Stimulated activated CD8-positive, alpha-beta memory T cell treated with anti-CD3 and anti-CD28 coated beads, Interleukin-15, amount 100 ng/mL, for 1 hour (primary cell): ENCODE results near the gene FHIT.

Experiments used
- DNase-seq: peaks from one replicate; pipeline ENCODE4 v3.0.0-alpha.2; 2020; ENCODE audit warnings: low read depth

Gene FHIT

GRCh38 chr3:60325610-60326170, 925.6 kb downstream of the FHIT start:
- no peak for DNase-seq

GRCh38 chr3:60323651-60324050, 927.6 kb downstream of the FHIT start:
- no peak for DNase-seq

GRCh38 chr3:60323180-60323579, 928.1 kb downstream of the FHIT start:
- no peak for DNase-seq

GRCh38 chr3:60322298-60322856, 928.9 kb downstream of the FHIT start:
- DNase-seq: no peak

GRCh38 chr3:60319179-60319858, 931.9 kb downstream of the FHIT start:
- no peak for DNase-seq

- DNase-seq: no peak
These were observed 935.0 kb downstream of the FHIT start for GRCh38 chr3:60316121-60316797.

GRCh38 chr3:60313951-60314461, 937.2 kb downstream of the FHIT start:
- no peak for DNase-seq

- DNase-seq: no peak
These were observed 937.9 kb downstream of the FHIT start for GRCh38 chr3:60313231-60313798.

- DNase-seq: no peak
These were observed 941.5 kb downstream of the FHIT start for GRCh38 chr3:60309539-60310268.

GRCh38 chr3:60308808-60309207, 942.4 kb downstream of the FHIT start:
- DNase-seq: no peak

GRCh38 chr3:60307562-60308199, 943.6 kb downstream of the FHIT start:
- DNase-seq: no peak

GRCh38 chr3:60304112-60304511, 947.1 kb downstream of the FHIT start:
- DNase-seq: no peak

- no peak for DNase-seq
These were observed 948.1 kb downstream of the FHIT start for GRCh38 chr3:60303160-60303559.

- DNase-seq: no peak
These were observed 950.1 kb downstream of the FHIT start for GRCh38 chr3:60301142-60301541.

GRCh38 chr3:60298141-60298540, 953.1 kb downstream of the FHIT start:
- DNase-seq: no peak

- DNase-seq: no peak
These were observed 957.1 kb downstream of the FHIT start for GRCh38 chr3:60294181-60294580.

- no peak for DNase-seq
These were observed 960.1 kb downstream of the FHIT start for GRCh38 chr3:60291115-60291514.

- DNase-seq: no peak
These were observed 961.1 kb downstream of the FHIT start for GRCh38 chr3:60290122-60290492.

GRCh38 chr3:60289341-60290121, 961.7 kb downstream of the FHIT start:
- no peak for DNase-seq

GRCh38 chr3:60282866-60283265, 968.4 kb downstream of the FHIT start:
- no peak for DNase-seq

GRCh38 chr3:60281970-60282369, 969.3 kb downstream of the FHIT start:
- no peak for DNase-seq
